Measurements from ENCODE around the gene PAFAH1B1.
"Not testable (repeated sequence)": the region's sequence is repeated elsewhere in the genome, so short reads cannot be mapped to it uniquely, and the experiment has no call there.

The PAFAH1B1 gene

DNA sequence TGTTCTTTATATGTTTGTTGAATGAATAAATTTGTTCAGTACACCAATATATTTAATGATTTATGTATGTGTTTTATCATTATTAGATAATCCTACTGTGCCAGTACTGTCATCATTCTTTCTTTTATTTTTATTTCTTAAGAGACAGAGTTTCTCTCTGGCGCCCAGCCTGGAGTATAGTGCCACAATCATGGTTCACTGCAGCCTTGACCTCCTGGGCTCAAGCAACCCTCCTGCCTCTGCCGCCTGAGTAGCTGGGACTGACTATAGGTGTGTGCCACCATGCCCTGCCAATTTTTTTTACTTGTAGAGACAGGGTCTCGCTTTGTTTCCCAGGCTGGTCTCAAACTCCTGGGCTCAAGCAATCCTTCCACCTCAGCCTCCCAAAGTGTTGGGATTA is 41.8 kb downstream of the PAFAH1B1 start:
- H3K27me3 ChIP-seq (ENCODE audit: control insufficient read depth, insufficient read depth, low read length, poor library complexity, severe bottlenecking): no peaks in the 10 kb centered on the region
- no peaks in the 10 kb centered on the region for H3K36me3 ChIP-seq (ENCODE audit: control insufficient read depth, insufficient read depth, low read length)
- 91 to 95% methylated on average over 3 of the region's 3 CpGs for WGBS, 2 experiments
- H3K4me1 ChIP-seq (ENCODE audit: control insufficient read depth, insufficient read depth, low read length): no peaks in the 10 kb centered on the region
- no peaks in the 10 kb centered on the region for H3K9me3 ChIP-seq (ENCODE audit: control insufficient read depth, low read length)
- H3K27ac ChIP-seq (ENCODE audit: insufficient read depth, low read depth, low read length, poor library complexity, severe bottlenecking): no peak overlapping the region
- H3K4me3 ChIP-seq (ENCODE audit: insufficient read depth, low read depth, low read length): no peak overlapping the region

DNA sequence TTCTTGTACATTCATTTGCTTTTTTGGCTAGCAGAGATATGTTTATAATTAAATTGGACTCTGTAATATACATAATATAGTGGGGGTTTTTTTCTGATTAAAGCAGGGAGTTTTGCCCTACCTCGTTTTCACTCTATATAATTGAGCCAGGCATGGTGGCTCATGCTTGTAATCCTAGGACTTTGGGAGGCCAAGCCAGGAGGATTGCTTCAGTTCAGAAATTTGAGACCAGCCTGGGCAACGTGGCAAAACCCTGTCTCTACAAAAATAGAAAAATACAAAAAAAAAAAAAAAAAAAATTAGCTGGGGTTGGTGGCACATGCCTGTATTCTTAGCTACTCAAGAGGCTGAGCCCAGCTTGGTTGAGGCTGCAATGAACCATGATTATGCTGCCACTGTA is 42.2 kb downstream of the PAFAH1B1 start:
- H3K27me3 ChIP-seq (ENCODE audit: control insufficient read depth, insufficient read depth, low read length, poor library complexity, severe bottlenecking): no peaks in the 10 kb centered on the region
- H3K36me3 ChIP-seq (ENCODE audit: control insufficient read depth, insufficient read depth, low read length): peaks cover 2% of the 10 kb centered on the region
- WGBS, 2 experiments: 100% methylated on average over 1 to 2 of the region's 2 CpGs
- H3K9me3 ChIP-seq (ENCODE audit: control insufficient read depth, low read length): no peaks in the 10 kb centered on the region
- no peak overlapping the region for H3K27ac ChIP-seq (ENCODE audit: insufficient read depth, low read depth, low read length, poor library complexity, severe bottlenecking)
- H3K4me1 ChIP-seq (ENCODE audit: control insufficient read depth, insufficient read depth, low read length): no peaks in the 10 kb centered on the region
- H3K4me3 ChIP-seq (ENCODE audit: insufficient read depth, low read depth, low read length): no peak overlapping the region

DNA sequence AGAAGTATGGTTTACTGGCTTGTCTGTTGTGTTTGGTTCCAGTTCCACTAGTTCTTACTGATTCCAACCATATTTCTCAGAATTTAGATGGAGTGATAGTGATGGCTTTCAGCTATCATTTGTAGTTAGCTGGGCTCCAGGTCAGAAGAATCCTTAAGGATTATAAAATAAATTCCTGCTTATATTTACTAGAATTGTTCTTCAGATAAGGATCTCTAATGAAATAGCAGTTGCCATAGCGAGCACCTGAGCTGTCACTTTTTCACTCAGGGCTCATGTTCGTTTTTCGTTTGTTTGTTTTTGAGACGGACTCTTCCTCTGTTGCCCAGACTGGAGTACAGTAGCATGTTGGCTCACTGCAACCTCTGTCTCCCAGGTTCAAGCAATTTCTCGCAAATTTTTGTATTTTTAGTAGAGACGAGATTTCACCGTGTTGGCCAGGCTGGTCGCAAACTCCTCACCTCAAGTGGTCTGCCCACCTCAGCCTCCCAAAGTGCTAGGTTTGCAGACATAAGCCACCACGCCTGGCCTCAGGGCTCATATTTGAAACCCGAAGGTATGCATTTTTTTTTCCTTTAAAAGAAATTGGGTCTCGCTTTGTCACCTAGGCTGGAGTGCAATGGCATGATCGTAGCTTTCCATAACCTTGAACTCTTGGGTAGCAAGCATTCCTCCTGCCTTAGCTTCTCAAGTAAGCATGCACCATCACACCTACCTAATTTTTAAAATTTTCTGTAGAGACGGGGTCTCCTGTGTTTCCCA is 42.9 kb downstream of the PAFAH1B1 start:
- peaks cover 3% of the 10 kb centered on the region for H3K36me3 ChIP-seq (ENCODE audit: control insufficient read depth, insufficient read depth, low read length)
- WGBS, 2 experiments: 93% methylated on average over 13 of the region's 13 CpGs
- no peak overlapping the region for H3K4me3 ChIP-seq (ENCODE audit: insufficient read depth, low read depth, low read length)
- H3K9me3 ChIP-seq (ENCODE audit: control insufficient read depth, low read length): no peaks in the 10 kb centered on the region
- H3K27me3 ChIP-seq (ENCODE audit: control insufficient read depth, insufficient read depth, low read length, poor library complexity, severe bottlenecking): no peaks in the 10 kb centered on the region
- no peak overlapping the region for H3K27ac ChIP-seq (ENCODE audit: insufficient read depth, low read depth, low read length, poor library complexity, severe bottlenecking)
- H3K4me1 ChIP-seq (ENCODE audit: control insufficient read depth, insufficient read depth, low read length): no peaks in the 10 kb centered on the region

DNA sequence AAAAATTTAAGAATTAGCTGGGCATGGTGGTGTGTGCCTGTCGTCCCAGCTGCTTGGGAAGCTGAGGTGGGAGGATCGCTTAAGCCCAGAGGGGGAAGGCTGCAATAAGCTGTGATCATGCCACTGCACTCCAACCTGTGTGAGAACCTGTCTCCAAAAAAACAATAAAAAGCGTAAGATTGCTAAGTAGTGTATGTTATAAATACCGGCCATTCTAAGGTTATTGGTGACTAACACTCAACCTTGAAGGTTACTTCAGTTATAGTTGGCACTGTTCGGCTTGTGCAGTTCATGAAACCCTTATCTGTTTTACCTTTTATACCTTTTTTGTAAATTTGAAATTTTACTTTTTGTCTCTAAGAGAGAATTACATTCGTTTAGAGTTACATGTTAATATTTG is 44.0 kb downstream of the PAFAH1B1 start:
- H3K36me3 ChIP-seq (ENCODE audit: control insufficient read depth, insufficient read depth, low read length): peaks cover 5% of the 10 kb centered on the region
- no peak overlapping the region for H3K27ac ChIP-seq (ENCODE audit: insufficient read depth, low read depth, low read length, poor library complexity, severe bottlenecking)
- H3K4me1 ChIP-seq (ENCODE audit: control insufficient read depth, insufficient read depth, low read length): no peaks in the 10 kb centered on the region
- no peak overlapping the region for H3K4me3 ChIP-seq (ENCODE audit: insufficient read depth, low read depth, low read length)
- H3K27me3 ChIP-seq (ENCODE audit: control insufficient read depth, insufficient read depth, low read length, poor library complexity, severe bottlenecking): no peaks in the 10 kb centered on the region
- no peaks in the 10 kb centered on the region for H3K9me3 ChIP-seq (ENCODE audit: control insufficient read depth, low read length)
- 95 to 96% methylated on average over 5 to 6 of the region's 6 CpGs for WGBS, 2 experiments

DNA sequence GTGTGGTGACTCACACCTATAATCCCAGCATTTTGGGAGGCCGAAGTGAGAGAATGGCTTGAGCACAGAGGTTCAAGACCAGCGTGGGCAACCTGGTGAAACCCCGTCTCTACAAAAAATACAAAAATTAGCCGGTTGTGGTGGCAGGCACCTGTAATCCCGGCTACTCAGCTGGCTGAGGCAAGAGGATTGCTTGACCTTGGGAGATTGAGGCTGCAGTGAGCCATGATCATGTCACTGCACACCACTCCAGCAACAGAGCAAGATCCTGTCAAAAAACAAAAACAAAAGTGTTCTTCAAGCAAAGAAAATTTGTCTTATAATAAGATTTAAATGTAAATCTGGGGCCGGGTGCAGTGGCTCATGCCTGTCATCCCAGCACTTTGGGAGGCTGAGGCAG is 51.5 kb downstream of the PAFAH1B1 start:
- WGBS, 2 experiments: 88 to 91% methylated on average over 6 of the region's 6 CpGs

DNA sequence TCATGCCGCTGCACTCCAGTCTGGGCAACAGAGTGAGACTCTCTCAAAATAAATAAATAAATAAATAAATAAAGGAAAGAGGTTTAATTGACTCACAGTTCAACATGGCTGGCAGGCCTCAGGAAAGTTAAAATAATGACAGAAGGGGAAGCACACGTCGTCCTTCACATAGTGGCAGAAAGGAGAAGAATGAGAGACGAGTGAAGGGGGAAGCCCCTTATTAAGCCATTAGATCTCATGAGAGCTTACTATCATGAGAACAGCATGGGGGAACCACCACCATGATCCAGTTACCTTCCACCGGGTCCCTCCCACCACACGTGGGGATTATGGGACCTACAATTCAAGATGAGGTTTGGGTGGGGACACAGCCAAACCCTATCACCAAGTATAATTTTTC is 54.5 kb downstream of the PAFAH1B1 start:
- WGBS, 2 experiments: 89 to 97% methylated on average over 5 to 6 of the region's 6 CpGs
- H3K4me3 ChIP-seq (ENCODE audit: insufficient read depth, low read depth, low read length): no peak overlapping the region
- H3K27ac ChIP-seq (ENCODE audit: insufficient read depth, low read depth, low read length, poor library complexity, severe bottlenecking): no peak overlapping the region
- peaks cover 24% of the 10 kb centered on the region for H3K36me3 ChIP-seq (ENCODE audit: control insufficient read depth, insufficient read depth, low read length)
- no peaks in the 10 kb centered on the region for H3K27me3 ChIP-seq (ENCODE audit: control insufficient read depth, insufficient read depth, low read length, poor library complexity, severe bottlenecking)
- H3K4me1 ChIP-seq (ENCODE audit: control insufficient read depth, insufficient read depth, low read length): no peaks in the 10 kb centered on the region
- no peaks in the 10 kb centered on the region for H3K9me3 ChIP-seq (ENCODE audit: control insufficient read depth, low read length)

More for the DNA sequence above, 51.5 kb downstream of the PAFAH1B1 start:
- Histone ChIP-seq H3K27ac (ENCODE audit: insufficient read depth, low read depth, low read length, poor library complexity, severe bottlenecking) (no peak overlapping the region), H3K4me3 (ENCODE audit: insufficient read depth, low read depth, low read length) (no peak overlapping the region), H3K27me3 (ENCODE audit: control insufficient read depth, insufficient read depth, low read length, poor library complexity, severe bottlenecking) (no peaks in the 10 kb centered on the region), H3K36me3 (ENCODE audit: control insufficient read depth, insufficient read depth, low read length) (peaks cover 23% of the 10 kb centered on the region), H3K9me3 (ENCODE audit: control insufficient read depth, low read length) (no peaks in the 10 kb centered on the region), H3K4me1 (ENCODE audit: control insufficient read depth, insufficient read depth, low read length) (no peaks in the 10 kb centered on the region)

DNA sequence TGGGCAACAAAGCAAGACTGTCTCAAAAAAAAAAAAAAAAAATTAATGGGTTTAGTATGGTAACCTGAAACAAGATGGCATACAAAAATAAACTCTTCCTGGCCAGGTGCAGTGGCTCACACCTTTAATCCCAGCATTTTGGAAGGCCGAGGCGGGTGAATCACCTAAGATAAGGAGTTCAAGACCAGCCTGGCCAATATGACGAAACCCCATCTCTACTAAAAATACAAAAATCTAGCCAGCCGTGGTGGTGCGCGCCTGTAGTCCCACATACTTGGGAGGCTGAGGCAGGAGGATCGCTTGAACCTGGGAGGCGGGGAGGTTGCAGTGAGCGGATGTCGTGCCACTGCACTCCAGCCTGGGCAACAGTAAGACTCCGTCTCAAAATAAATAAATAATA is 55.7 kb downstream of the PAFAH1B1 start:
- Histone ChIP-seq H3K4me1 (ENCODE audit: control insufficient read depth, insufficient read depth, low read length) (no peaks in the 10 kb centered on the region), H3K27ac (ENCODE audit: insufficient read depth, low read depth, low read length, poor library complexity, severe bottlenecking) (no peak overlapping the region), H3K36me3 (ENCODE audit: control insufficient read depth, insufficient read depth, low read length) (peaks cover 22% of the 10 kb centered on the region), H3K27me3 (ENCODE audit: control insufficient read depth, insufficient read depth, low read length, poor library complexity, severe bottlenecking) (no peaks in the 10 kb centered on the region), H3K4me3 (ENCODE audit: insufficient read depth, low read depth, low read length) (no peak overlapping the region), H3K9me3 (ENCODE audit: control insufficient read depth, low read length) (no peaks in the 10 kb centered on the region)
- WGBS, 2 experiments: 97% methylated on average over 10 to 11 of the region's 11 CpGs

DNA sequence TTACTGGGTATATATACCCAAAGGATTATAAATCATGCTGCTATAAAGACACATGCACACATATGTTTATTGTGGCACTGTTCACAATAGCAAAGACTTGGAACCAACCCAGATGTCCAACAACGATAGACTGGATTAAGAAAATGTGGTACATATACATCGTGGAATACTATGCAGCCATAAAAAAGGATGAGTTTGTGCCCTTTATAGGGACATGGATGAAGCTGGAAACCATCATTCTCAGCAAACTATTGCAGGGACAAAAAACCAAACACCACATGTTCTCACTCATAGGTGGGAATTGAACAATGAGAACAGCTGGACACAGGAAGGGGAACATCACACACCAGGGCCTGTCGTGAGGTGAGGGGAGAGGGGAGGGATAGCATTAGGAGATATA is 59.5 kb downstream of the PAFAH1B1 start:
- not testable (repeated sequence) for H3K9me3 ChIP-seq (ENCODE audit: control insufficient read depth, low read length); H3K4me3 ChIP-seq (ENCODE audit: insufficient read depth, low read depth, low read length); H3K4me1 ChIP-seq (ENCODE audit: control insufficient read depth, insufficient read depth, low read length); H3K27ac ChIP-seq (ENCODE audit: insufficient read depth, low read depth, low read length, poor library complexity, severe bottlenecking); H3K27me3 ChIP-seq (ENCODE audit: control insufficient read depth, insufficient read depth, low read length, poor library complexity, severe bottlenecking)
- WGBS, 2 experiments: 87 to 100% methylated on average over 3 of the region's 3 CpGs
- H3K36me3 ChIP-seq (ENCODE audit: control insufficient read depth, insufficient read depth, low read length): peaks cover 11% of the 10 kb centered on the region

DNA sequence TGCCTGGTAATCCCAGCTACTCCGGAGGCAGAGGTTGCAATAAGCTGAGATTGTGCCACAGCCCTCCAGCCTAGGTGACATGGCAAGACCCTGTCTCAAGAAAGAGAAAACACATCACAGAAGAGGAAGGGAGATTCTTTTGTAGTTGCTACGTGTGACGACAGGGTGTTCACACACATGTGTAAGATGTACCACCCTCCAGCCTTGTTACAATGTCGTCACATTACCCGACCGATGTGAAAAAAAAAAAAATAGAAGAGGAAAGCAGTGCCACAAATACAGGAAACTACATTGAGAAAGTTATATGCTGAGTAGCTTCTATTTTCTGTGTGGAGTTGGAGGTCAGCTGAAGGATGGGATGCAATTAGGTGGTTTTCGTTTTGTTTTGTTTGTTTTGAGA is 62.1 kb downstream of the PAFAH1B1 start:
- Histone ChIP-seq H3K36me3 (ENCODE audit: control insufficient read depth, insufficient read depth, low read length) (peaks cover 11% of the 10 kb centered on the region), H3K4me1 (ENCODE audit: control insufficient read depth, insufficient read depth, low read length) (no peaks in the 10 kb centered on the region), H3K27me3 (ENCODE audit: control insufficient read depth, insufficient read depth, low read length, poor library complexity, severe bottlenecking) (no peaks in the 10 kb centered on the region), H3K27ac (ENCODE audit: insufficient read depth, low read depth, low read length, poor library complexity, severe bottlenecking) (no peak overlapping the region), H3K4me3 (ENCODE audit: insufficient read depth, low read depth, low read length) (no peak overlapping the region), H3K9me3 (ENCODE audit: control insufficient read depth, low read length) (no peaks in the 10 kb centered on the region)
- WGBS, 2 experiments: 96 to 97% methylated on average over 7 of the region's 7 CpGs

DNA sequence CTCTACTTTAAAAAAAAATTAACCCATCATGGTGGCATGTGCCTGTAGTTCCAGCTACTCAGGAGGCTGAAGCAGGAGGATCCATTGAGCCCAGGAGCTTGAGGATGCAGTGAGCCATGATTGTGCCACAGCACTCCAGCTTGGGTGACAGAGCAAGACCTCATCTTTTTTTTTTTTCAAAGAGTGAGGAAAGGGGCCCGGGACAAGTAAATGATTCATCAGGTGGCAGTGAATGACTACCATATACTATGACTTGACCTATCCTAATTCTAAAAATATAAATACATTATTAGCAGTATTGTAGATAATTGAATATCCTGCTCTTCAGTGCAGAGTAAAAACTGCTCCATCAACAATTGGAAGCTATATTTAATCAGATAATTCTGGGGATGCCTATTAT is 62.8 kb downstream of the PAFAH1B1 start:
- no peaks in the 10 kb centered on the region for H3K27me3 ChIP-seq (ENCODE audit: control insufficient read depth, insufficient read depth, low read length, poor library complexity, severe bottlenecking)
- H3K4me1 ChIP-seq (ENCODE audit: control insufficient read depth, insufficient read depth, low read length): no peaks in the 10 kb centered on the region
- no peak overlapping the region for H3K4me3 ChIP-seq (ENCODE audit: insufficient read depth, low read depth, low read length)
- H3K27ac ChIP-seq (ENCODE audit: insufficient read depth, low read depth, low read length, poor library complexity, severe bottlenecking): no peak overlapping the region
- peaks cover 5% of the 10 kb centered on the region for H3K36me3 ChIP-seq (ENCODE audit: control insufficient read depth, insufficient read depth, low read length)
- no peaks in the 10 kb centered on the region for H3K9me3 ChIP-seq (ENCODE audit: control insufficient read depth, low read length)
- 50% methylated on average over 1 of the region's 1 CpG; no CpG with 5 or more reads in 1 of the 2 experiments for WGBS, 2 experiments
